Activated CD8-positive, alpha-beta T cell treated with anti-CD3 and anti-CD28 coated beads, Interleukin-2, amount 10 ng/mL, durations not matched to agents 7 days and 5 days (primary cell): ENCODE data around the gene TBC1D17. TPM values are rescaled to one million over a fixed set of nuclear protein-coding genes. Genes with fewer than 3 reads are reported as not detected.

Experiments
- ATAC-seq: fragments of 150-1000 bp; cut with Tn5 transposase; one replicate; pipeline ENCODE4 v1.10.0; 2021; ENCODE audit warnings: moderate library complexity
- CTCF ChIA-PET: fragments of 350-600 bp; sonication (Branson Sonifier 250); formaldehyde crosslinking; loops from one replicate; lab custom pipeline; 2021; ENCODE audit warnings: antibody characterized with exemption; lab: Charles Lee
- POLR2A ChIA-PET: fragments of 350-600 bp; sonication (Branson Sonifier 250); formaldehyde crosslinking; loops from one replicate; lab custom pipeline; 2021; ENCODE audit warnings: antibody characterized with exemption; lab: Charles Lee
- DNase-seq: peaks from one replicate; pipeline ENCODE4 v3.0.0-alpha.2; 2020
- H3K27ac Mint-ChIP-seq: one replicate; pipeline ENCODE4 v1.8.0; 2021; ENCODE audit warnings: mild to moderate bottlenecking, mixed read lengths
- H3K27me3 Mint-ChIP-seq: one replicate; pipeline ENCODE4 v1.8.0; 2021; ENCODE audit warnings: low read depth, mixed read lengths
- H3K36me3 Mint-ChIP-seq: one replicate; pipeline ENCODE4 v1.8.0; 2021; ENCODE audit warnings: low read depth, mixed read lengths
- H3K4me1 Mint-ChIP-seq: one replicate; pipeline ENCODE4 v1.8.0; 2021; ENCODE audit warnings: low read depth, mixed read lengths
- H3K4me3 Mint-ChIP-seq: one replicate; pipeline ENCODE4 v1.8.0; 2021; ENCODE audit warnings: mild to moderate bottlenecking, mixed read lengths
- H3K9me3 Mint-ChIP-seq: one replicate; pipeline ENCODE4 v1.8.0; 2022; ENCODE audit warnings: mixed read lengths; ENCODE audit not compliant: insufficient read depth
- total RNA-seq, 2 experiments: library from RNA; stranded (reverse); gene quantifications; one replicate each; pipeline ENCODE4 v1.2.3, GENCODE V29; 2021

Gene TBC1D17
- total RNA-seq, 2 experiments from 2014 or later = 28.6 to 30.8 TPM

GRCh38 chr19:49863254-49863934 lies 14.1 kb upstream of the TBC1D17 start:
- CTCF ChIA-PET = interaction anchor here (1.0 to 1.3 kb wide), 4 partner anchors 50 to 185 kb away, joined by 3 read pairs; partner anchors contain the start of genes ATF5 and FUZ
- DNase-seq (no peak), ATAC-seq (no peak)
- peaks cover 51% of the 10 kb centered on the region for H3K36me3 Mint-ChIP-seq
- H3K27me3 Mint-ChIP-seq = no peaks in the 10 kb centered on the region
- H3K27ac Mint-ChIP-seq = no peak overlapping the region
- peaks cover 28% of the 10 kb centered on the region for H3K4me1 Mint-ChIP-seq
- H3K4me3 Mint-ChIP-seq = no peak overlapping the region
- H3K9me3 Mint-ChIP-seq = no peaks in the 10 kb centered on the region
- POLR2A ChIA-PET = interaction anchor here (0.6 to 2.7 kb wide), 2 partner anchors 9 to 13 kb away, joined by 3 to 13 read pairs; partner anchors contain the start of gene PTOV1

- POLR2A ChIA-PET = interaction anchor here (1.1 to 2.7 kb wide), 2 partner anchors 10 to 13 kb away, joined by 3 to 13 read pairs; partner anchors contain the start of gene PTOV1
- CTCF ChIA-PET = interaction anchor here (1.0 to 1.5 kb wide), 3 partner anchors 66 to 187 kb away, joined by 3 read pairs; partner anchors contain the start of gene PRMT1
- Mint-ChIP-seq H3K9me3 (no peaks in the 10 kb centered on the region), H3K4me3 (no peak overlapping the region), H3K27me3 (no peaks in the 10 kb centered on the region), H3K4me1 (peaks cover 28% of the 10 kb centered on the region), H3K36me3 (peaks cover 49% of the 10 kb centered on the region), H3K27ac (no peak overlapping the region)
- no peak for ATAC-seq
- DNase-seq = no peak
Measured at GRCh38 chr19:49863935-49864320, 13.6 kb upstream of the TBC1D17 start.

- Mint-ChIP-seq H3K9me3 (no peaks in the 10 kb centered on the region), H3K36me3 (peaks cover 46% of the 10 kb centered on the region), H3K27me3 (no peaks in the 10 kb centered on the region), H3K27ac (no peak overlapping the region), H3K4me3 (no peak overlapping the region), H3K4me1 (peaks cover 28% of the 10 kb centered on the region)
- ATAC-seq (no peak), DNase-seq (no peak)
- CTCF ChIA-PET = interaction anchor here (1.5 kb wide), 1 partner anchor 188 kb away, joined by 3 read pairs; the partner anchor contains the start of gene PRMT1
- POLR2A ChIA-PET = interaction anchor here (0.6 to 2.7 kb wide), 5 partner anchors 11 to 85 kb away, joined by 3 to 13 read pairs (median 3); partner anchors contain the start of gene PTOV1
Measured at GRCh38 chr19:49864890-49865289, 12.6 kb upstream of the TBC1D17 start.

- Mint-ChIP-seq H3K4me3 (no peak within 1 kb of the TSS), H3K4me1 (peaks cover 48% of the 10 kb centered on the region), H3K27ac (no peak within 1 kb of the TSS), H3K27me3 (no peaks in the 10 kb centered on the region), H3K9me3 (no peaks in the 10 kb centered on the region), H3K36me3 (peaks cover 36% of the 10 kb centered on the region)
- CTCF ChIA-PET = interaction anchor here (1.3 kb wide), 1 partner anchor 149 kb away, joined by 6 read pairs; no protein-coding TSS in a partner anchor
- DNase-seq (peak; percentile 92), ATAC-seq (peak; percentile 49)
- POLR2A ChIA-PET = interaction anchor here (0.6 to 2.7 kb wide), 6 partner anchors 8 to 19 kb away, joined by 3 to 12 read pairs (median 6); partner anchors contain the start of genes AKT1S1, PTOV1 and TBC1D17
Measured at GRCh38 chr19:49866933-49867782, 10.3 kb upstream of the TBC1D17 start, which contains the start of gene PNKP. Gene PNKP, minus strand, starts transcription at chr19:49867576. Its CDS starts 372 bp downstream, at chr19:49867204.

DNA sequence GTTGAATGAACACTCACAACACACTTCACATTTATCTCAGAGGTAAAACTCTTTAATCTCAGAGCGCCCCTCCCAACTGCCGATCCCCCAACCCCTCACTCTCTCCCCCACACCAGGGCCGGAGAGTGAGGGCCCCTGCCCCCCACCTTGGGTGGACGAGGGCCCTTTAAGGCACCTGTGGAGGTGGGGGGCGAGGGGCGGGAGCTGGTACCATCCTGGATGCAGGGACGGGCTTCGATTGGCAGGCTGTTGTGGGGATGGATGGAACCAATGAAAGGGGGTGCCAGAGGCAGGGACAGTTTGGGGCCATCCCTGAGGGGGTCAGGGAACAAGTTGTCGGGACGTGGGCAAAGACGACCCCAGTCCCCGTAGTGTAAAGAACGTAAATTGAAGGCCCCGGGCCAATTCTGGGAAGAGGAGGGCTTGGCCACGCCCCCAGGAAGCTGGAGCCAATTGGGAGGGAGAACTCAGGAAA lies 8.5 kb upstream of the TBC1D17 start:
- Mint-ChIP-seq H3K27ac (no peak overlapping the region), H3K36me3 (peaks cover 26% of the 10 kb centered on the region), H3K9me3 (no peaks in the 10 kb centered on the region), H3K4me3 (no peak overlapping the region), H3K4me1 (peaks cover 49% of the 10 kb centered on the region), H3K27me3 (no peaks in the 10 kb centered on the region)
- CTCF ChIA-PET = interaction anchor here (0.7 to 1.3 kb wide), 8 partner anchors 10 to 279 kb away, joined by 3 to 6 read pairs (median 3); partner anchors contain the start of gene FUZ
- POLR2A ChIA-PET = interaction anchor here (0.6 to 2.7 kb wide), 10 partner anchors 8 to 908 kb away, joined by 3 to 12 read pairs (median 4); partner anchors contain the start of genes AKT1S1, ATF5, FUZ and NUP62
- peak; percentile 9 for ATAC-seq
- no peak for DNase-seq

DNA sequence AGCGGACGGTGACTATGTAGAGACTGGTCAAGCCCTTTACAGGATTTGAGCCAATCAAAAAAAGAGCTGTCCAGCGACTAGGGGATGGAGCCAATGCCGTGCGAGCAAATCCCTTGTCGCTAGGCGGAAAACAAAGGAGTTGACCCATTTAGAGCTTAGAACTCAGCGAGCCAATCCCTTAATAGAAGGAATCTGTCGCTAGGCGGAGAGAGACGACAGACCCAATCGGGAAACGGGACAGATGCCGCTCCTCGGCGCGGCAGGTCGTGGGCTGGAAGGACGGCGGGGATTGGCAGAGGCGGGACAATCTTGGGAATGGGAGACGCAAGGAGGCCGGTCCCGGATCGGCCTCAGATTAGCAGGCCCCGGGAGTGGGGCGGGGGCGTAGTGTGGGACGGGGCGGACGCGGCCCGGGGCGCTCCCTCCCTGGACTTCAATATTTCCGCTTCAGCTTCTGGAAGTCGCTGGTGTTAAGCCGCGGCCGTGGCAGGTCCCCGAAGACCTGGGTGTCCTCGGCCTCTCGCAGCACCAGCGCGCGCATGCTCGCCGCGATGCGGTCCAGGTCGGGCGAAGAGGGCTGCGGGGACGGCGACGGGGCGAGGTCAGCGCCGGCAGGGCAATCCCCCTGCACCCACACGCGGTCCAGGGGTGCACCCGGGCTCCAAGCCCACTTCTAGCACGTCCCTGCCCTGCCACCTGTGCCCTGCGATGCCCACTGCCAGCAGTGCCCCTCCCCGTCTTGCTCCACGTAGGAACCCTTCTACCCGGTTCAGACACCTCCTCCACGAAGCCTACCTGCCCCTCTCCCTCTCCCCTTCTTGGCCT lies 7.8 kb upstream of the TBC1D17 start:
- Mint-ChIP-seq H3K27ac (no peak overlapping the region), H3K4me3 (no peak overlapping the region)

DNA sequence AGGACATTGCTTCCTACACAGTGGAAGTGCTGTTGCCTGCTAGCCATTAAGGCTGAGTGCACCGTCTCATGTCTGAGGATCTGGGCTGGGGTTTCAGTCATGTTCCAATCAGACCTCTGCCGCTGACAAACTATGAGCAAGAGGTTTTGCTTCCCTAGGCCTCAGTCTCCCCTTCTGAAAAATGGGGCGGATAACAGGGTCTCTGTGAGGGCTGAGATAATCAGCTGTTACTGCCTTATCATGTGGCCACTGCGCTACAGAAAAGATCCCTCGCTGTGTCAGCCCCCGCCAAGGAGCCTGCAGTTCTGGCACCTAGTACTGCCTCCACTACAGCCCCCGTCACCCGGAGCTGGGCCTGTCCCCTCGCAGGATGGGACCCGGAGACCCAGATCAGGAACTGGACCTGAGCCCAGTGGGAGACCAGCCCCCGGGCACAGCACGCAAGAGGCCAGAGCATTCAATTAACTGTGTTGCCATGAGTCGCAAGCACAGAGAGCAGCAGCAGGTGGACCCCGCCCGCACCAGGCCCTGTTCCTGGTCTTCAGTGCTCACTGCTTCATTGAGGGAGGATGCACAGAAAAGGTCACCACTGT lies 7.1 kb upstream of the TBC1D17 start:
- H3K27me3 Mint-ChIP-seq = no peaks in the 10 kb centered on the region
- ATAC-seq = no peak

More for the DNA sequence above, 7.8 kb upstream of the TBC1D17 start:
- Mint-ChIP-seq H3K4me1 (peaks cover 46% of the 10 kb centered on the region), H3K9me3 (no peaks in the 10 kb centered on the region), H3K36me3 (peaks cover 19% of the 10 kb centered on the region), H3K27me3 (no peaks in the 10 kb centered on the region)
- CTCF ChIA-PET = interaction anchor here (0.7 to 1.3 kb wide), 7 partner anchors 10 to 279 kb away, joined by 3 to 6 read pairs (median 3); partner anchors contain the start of gene FUZ
- DNase-seq = peak; percentile 96
- POLR2A ChIA-PET = interaction anchor here (0.6 to 2.7 kb wide), 8 partner anchors 8 to 908 kb away, joined by 3 to 12 read pairs (median 4); partner anchors contain the start of genes ATF5, FUZ, NUP62 and PTOV1
- peak; percentile 81 for ATAC-seq

DNA sequence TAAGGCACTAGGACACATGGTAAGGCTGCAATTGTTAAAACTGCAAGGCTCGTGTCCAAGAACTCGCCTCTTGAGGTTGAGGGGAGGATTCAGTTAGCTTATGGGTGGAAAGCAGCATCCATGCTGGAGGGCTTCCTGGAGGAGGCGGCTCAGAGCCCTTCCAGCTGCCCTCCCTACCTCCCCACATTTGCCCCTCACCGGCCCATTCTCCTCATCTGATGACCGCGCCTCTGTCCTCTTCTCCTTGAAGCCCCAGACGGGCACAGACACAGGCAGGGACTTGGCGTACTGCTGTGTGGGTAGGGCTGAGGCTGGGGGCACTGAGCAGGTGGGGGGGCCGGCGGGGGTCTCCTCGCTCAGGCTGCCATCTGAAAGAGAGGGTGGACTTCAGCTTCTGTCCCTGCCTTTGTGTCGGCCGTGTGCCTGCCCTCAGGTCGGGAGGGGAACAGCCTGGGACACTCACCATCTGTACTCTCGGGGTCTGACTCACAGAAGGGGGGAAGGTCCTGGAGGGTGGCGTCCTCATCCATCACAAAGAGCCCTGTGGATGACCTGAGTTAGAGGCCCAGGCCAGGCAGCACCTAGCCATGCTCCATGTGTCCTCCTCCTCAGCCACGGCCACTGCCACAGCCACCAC lies 6.0 kb upstream of the TBC1D17 start:
- Mint-ChIP-seq H3K27ac (no peak overlapping the region), H3K4me1 (peaks cover 40% of the 10 kb centered on the region), H3K36me3 (peaks cover 3% of the 10 kb centered on the region), H3K4me3 (no peak overlapping the region), H3K27me3 (no peaks in the 10 kb centered on the region), H3K9me3 (no peaks in the 10 kb centered on the region)
- ChIA-PET POLR2A (interaction anchor here (0.6 kb wide), 1 partner anchor 9 kb away, joined by 3 read pairs; no protein-coding TSS in a partner anchor), CTCF (no interaction called here)
- ATAC-seq (no peak), DNase-seq (no peak)

More for the DNA sequence above, 7.1 kb upstream of the TBC1D17 start:
- CTCF ChIA-PET = no interaction called here
- POLR2A ChIA-PET = interaction anchor here (0.5 to 1.3 kb wide), 2 partner anchors 22 to 59 kb away, joined by 3 to 4 read pairs; partner anchors contain the start of genes ATF5 and NUP62
- Mint-ChIP-seq H3K27ac (no peak overlapping the region), H3K4me3 (no peak overlapping the region), H3K4me1 (peaks cover 47% of the 10 kb centered on the region), H3K9me3 (no peaks in the 10 kb centered on the region), H3K36me3 (peaks cover 12% of the 10 kb centered on the region)
- DNase-seq = no peak

GRCh38 chr19:49872245-49873128 lies 5.0 kb upstream of the TBC1D17 start:
- H3K27ac Mint-ChIP-seq = peak overlapping the region; percentile 74
- no peak overlapping the region for H3K4me3 Mint-ChIP-seq
- H3K4me1 Mint-ChIP-seq = peaks cover 35% of the 10 kb centered on the region
- no peak for DNase-seq
- H3K36me3 Mint-ChIP-seq = no peaks in the 10 kb centered on the region
- no peaks in the 10 kb centered on the region for H3K27me3 Mint-ChIP-seq
- H3K9me3 Mint-ChIP-seq = no peaks in the 10 kb centered on the region
- POLR2A ChIA-PET = interaction anchor here (0.6 kb wide), 1 partner anchor 10 kb away, joined by 3 read pairs; no protein-coding TSS in a partner anchor
- ATAC-seq = no peak
- CTCF ChIA-PET = no interaction called here
